Keratinocyte (primary cell): Measurements from ENCODE around the gene CDR2L. TPM values are rescaled to one million over a fixed set of nuclear protein-coding genes. Genes with fewer than 3 reads are reported as not detected.

ENCODE experiments used
- DNase-seq: peaks from one replicate; pipeline ENCODE4 v3.0.0-alpha.2; 2011; ENCODE audit warnings: low read depth, missing footprints, low spot score
- FAIRE-seq: peaks from 2 replicates; lab custom pipeline; 2011; peaks lifted over from hg19 to GRCh38; lab: Jason Lieb, UNC
- H2AFZ ChIP-seq: 2 replicates; pipeline ENCODE4 v1.6.0; 2012; ENCODE audit warnings: low read length, control low read depth, inconsistent platforms; ENCODE audit not compliant: control insufficient read depth
- H3K27ac ChIP-seq: 2 replicates; pipeline ENCODE4 v1.5.1; 2011; ENCODE audit warnings: low read length; ENCODE audit not compliant: control insufficient read depth, insufficient read depth
- H3K27me3 ChIP-seq: 3 replicates; pipeline ENCODE4 v1.6.0; 2011; ENCODE audit warnings: low read length; ENCODE audit not compliant: control insufficient read depth, insufficient read depth; ENCODE audit errors: extremely low read depth
- H3K36me3 ChIP-seq, 2 experiments: 2 replicates in 1 of 2; 3 replicates in 1 of 2; pipeline ENCODE4 v1.5.1; 2011; ENCODE audit warnings: low read length in 2 of 2, mild to moderate bottlenecking in 1 of 2; ENCODE audit not compliant: control insufficient read depth in 2 of 2, insufficient read depth in 2 of 2; ENCODE audit errors: extremely low read depth in 1 of 2
- H3K4me1 ChIP-seq: 3 replicates; pipeline ENCODE4 v1.5.1; 2011; ENCODE audit warnings: low read length; ENCODE audit not compliant: control insufficient read depth, insufficient read depth; ENCODE audit errors: extremely low read depth
- H3K4me2 ChIP-seq: 3 replicates; pipeline ENCODE4 v1.6.0; 2011; ENCODE audit warnings: low read depth, low read length; ENCODE audit not compliant: control insufficient read depth, insufficient read depth; ENCODE audit errors: extremely low read depth
- H3K4me3 ChIP-seq, 3 experiments: fragments of 200-600 bp in 1 of 3; sonication (generic) in 1 of 3; 2 replicates in 2 of 3; 3 replicates in 1 of 3; pipeline ENCODE4 v1.5.1; 2011 to 2016; ENCODE audit warnings: low read length in 3 of 3, mild to moderate bottlenecking in 3 of 3, control low read depth in 2 of 3, inconsistent platforms in 1 of 3, low read depth in 1 of 3, mixed read lengths in 1 of 3, mixed run types in 1 of 3, moderate library complexity in 1 of 3; ENCODE audit not compliant: control insufficient read depth in 2 of 3, insufficient read depth in 2 of 3; ENCODE audit errors: extremely low read depth in 1 of 3
- H3K79me2 ChIP-seq: 2 replicates; pipeline ENCODE4 v1.6.0; 2012; ENCODE audit warnings: low read length; ENCODE audit not compliant: control insufficient read depth, insufficient read depth
- H3K9ac ChIP-seq: 3 replicates; pipeline ENCODE4 v1.6.0; 2011; ENCODE audit warnings: low read length; ENCODE audit not compliant: control insufficient read depth, insufficient read depth; ENCODE audit errors: extremely low read depth
- H3K9me1 ChIP-seq: 3 replicates; pipeline ENCODE4 v1.6.0; 2011; ENCODE audit warnings: low read length; ENCODE audit not compliant: control insufficient read depth, insufficient read depth; ENCODE audit errors: extremely low read depth
- H3K9me3 ChIP-seq: 2 replicates; pipeline ENCODE4 v1.5.1; 2012; ENCODE audit warnings: low read depth, low read length; ENCODE audit not compliant: control insufficient read depth
- H4K20me1 ChIP-seq: 3 replicates; pipeline ENCODE4 v1.6.0; 2011; ENCODE audit warnings: low read length; ENCODE audit not compliant: control insufficient read depth, insufficient read depth; ENCODE audit errors: extremely low read depth
- CTCF ChIP-seq, 3 experiments: IDR thresholded peaks in 1 of 3; conservative IDR thresholded peaks in 1 of 3; optimal IDR thresholded peaks in 1 of 3; 2 replicates in 2 of 3; 3 replicates in 1 of 3; pipeline versions ENCODE3 to v1.5.1; 2011; ENCODE audit warnings: low read length in 3 of 3, mild to moderate bottlenecking in 3 of 3, moderate library complexity in 2 of 3, control low read depth in 1 of 3, inconsistent platforms in 1 of 3; ENCODE audit not compliant: insufficient read depth in 2 of 3; ENCODE audit errors: extremely low read depth in 1 of 3
- EZH2 ChIP-seq: IDR thresholded peaks from one replicate; pipeline ENCODE4 v1.6.1; 2012; ENCODE audit warnings: inconsistent platforms, mild to moderate bottlenecking, low read length, moderate library complexity
- dilution Hi-C: fragments of 300-500 bp; cut with MboI; formaldehyde crosslinking; loops from one replicate; pipeline ENCODE4 v1.7.0; 2020; ENCODE audit warnings: low sequenced_read_pairs; ENCODE audit not compliant: extremely low pct_ligation_motif_present
- polyA plus RNA-seq, 5 experiments: library from polyadenylated mRNA; depleted of rRNA in 3 of 5; stranded (reverse) in 3 of 5; stranded (forward) in 1 of 5; unstranded in 1 of 5; fragments of >200 nt; gene quantifications; 1 replicate in 1 of 5; 2 replicates in 3 of 5; 3 replicates in 1 of 5; pipeline versions ENCODE4 v1.2.1 to v1.2.3, GENCODE V29; 2011 to 2012; ENCODE audit warnings: missing spikeins in 2 of 5, low read depth in 1 of 5, low replicate concordance in 1 of 5

Gene CDR2L
- polyA plus RNA-seq, 1 donor (not counting 4 experiments of a cell fraction or from before 2014, with no cell fraction given): 7.1 TPM

GRCh38 chr17:74949455-74950115 lies 37.8 kb upstream of the CDR2L start:
- Histone ChIP-seq H3K4me2 (no peak overlapping the region), H2AFZ (no peak overlapping the region), H3K9me1 (no peaks in the 10 kb centered on the region), H3K4me1 (peaks cover 3% of the 10 kb centered on the region), H3K79me2 (no peaks in the 10 kb centered on the region), H3K27me3 (no peaks in the 10 kb centered on the region), H3K9me3 (no peaks in the 10 kb centered on the region), H3K36me3 (no peaks in the 10 kb centered on the region), H4K20me1 (no peaks in the 10 kb centered on the region), H3K9ac (no peak overlapping the region), H3K27ac (no peak overlapping the region), H3K4me3 (no peak overlapping the region)
- no peak for TF ChIP-seq CTCF (optimal IDR thresholded peaks at IDR 0.05 in 1 of 3, IDR thresholded peaks at IDR 0.05 in 1 of 3, conservative IDR thresholded peaks at IDR 0.05 in 1 of 3; ENCODE audit: extremely low read depth in 1 of 3, insufficient read depth in 2 of 3, low read length in 3 of 3)
- TF ChIP-seq EZH2: no peak
- FAIRE-seq (no peak), DNase-seq (no peak)
- dilution Hi-C loops: no loop called here

- Histone ChIP-seq H3K4me2 (no peak overlapping the region), H3K4me3 (no peak overlapping the region), H3K27ac (no peak overlapping the region), H4K20me1 (no peaks in the 10 kb centered on the region), H3K9me3 (no peaks in the 10 kb centered on the region), H2AFZ (no peak overlapping the region), H3K27me3 (no peaks in the 10 kb centered on the region), H3K9ac (no peak overlapping the region), H3K9me1 (no peaks in the 10 kb centered on the region), H3K4me1 (no peaks in the 10 kb centered on the region), H3K79me2 (no peaks in the 10 kb centered on the region), H3K36me3 (no peaks in the 10 kb centered on the region)
- no peak for FAIRE-seq
- dilution Hi-C loops: no loop called here
- TF ChIP-seq CTCF (optimal IDR thresholded peaks at IDR 0.05 in 1 of 3, IDR thresholded peaks at IDR 0.05 in 1 of 3, conservative IDR thresholded peaks at IDR 0.05 in 1 of 3; ENCODE audit: extremely low read depth in 1 of 3, insufficient read depth in 2 of 3, low read length in 3 of 3): no peak
- TF ChIP-seq EZH2: no peak
- no peak for DNase-seq
These were observed 37.2 kb upstream of the CDR2L start for GRCh38 chr17:74950207-74950606.
